Left cardiac atrium (tissue), 4 donors: Measurements from ENCODE around the gene FUS. TPM values are rescaled to one million over a fixed set of nuclear protein-coding genes. Genes with fewer than 3 reads are reported as not detected.
"Not testable (repeated sequence)": the region's sequence is repeated elsewhere in the genome, so short reads cannot be mapped to it uniquely, and the experiment has no call there.

Source experiments
- ATAC-seq, 2 donors: fragments of 200-7000 bp; cut with Tn5 transposase; one replicate each; pipeline ENCODE4 v1.9.1; 2020; ENCODE audit warnings: mild to moderate bottlenecking in 2 of 2, moderate library complexity in 2 of 2
- DNase-seq: peaks from one replicate; pipeline ENCODE4 v3.0.0-alpha.2; 2020
- intact Hi-C, 2 donors: fragments of 100-400 bp; cut with DNase I; formaldehyde crosslinking; loops; one replicate each; pipeline versions ENCODE4 v1.14.1 to v1.15.1; 2022 to 2023
- long read RNA-seq: library from polyadenylated mRNA; unstranded; transcript quantifications from one replicate; pipeline ENCODE4 v2.0.0, GENCODE V29; 2021
- total RNA-seq, 2 donors: library from RNA; stranded (reverse); fragmentation: NEBNext Ultra II Directional; extraction: Animal tissue kit (Norgen Biotek cat#: 25700); gene quantifications; one replicate each; pipeline ENCODE4 v1.2.1, GENCODE V29; 2021
- donor health status: DM: no; HTN: yes; CAD: no.
- donor health status: DM: no; HTN: yes; CAD: no; lungs with severe emphysema.
- donor health status: DM: yes; HTN: yes; CAD: no.
- donor health status: Dilated cardiomyopathy.

Gene FUS
- 100 to 1,000 TPM in 1 of 2 donors, 10 to 100 TPM in 1; 99.5 to 192 TPM for total RNA-seq
- long read RNA-seq, full-length matches to known transcripts = 41 of 51 reads
- long read RNA-seq, partial matches to known transcripts = 7 of 51 reads
- long read RNA-seq, other reads (novel, unspliced or antisense) = 3 of 51 reads

- peak; percentile 93 for DNase-seq
- ATAC-seq = peak; percentile 83 to 86
- intact Hi-C loops = loop anchor here in 1 of 2 donors (5.0 kb wide), 1 partner anchor 262 kb away; the partner anchor contains the start of gene ZNF843
Observed at GRCh38 chr16:31179747-31180459, at the start of gene FUS. Gene FUS, plus strand, starts transcription at chr16:31180139. Its CDS starts 76 bp downstream, at chr16:31180215.

GRCh38 chr16:31130336-31130891 is 49.5 kb upstream of the FUS start:
- DNase-seq = no peak
- intact Hi-C loops = no loop called here
- no peak for ATAC-seq

- ATAC-seq = no peak
- intact Hi-C loops = no loop called here
Observed at GRCh38 chr16:31130899-31131298, 49.0 kb upstream of the FUS start.

GRCh38 chr16:31131416-31131815 is 48.5 kb upstream of the FUS start:
- no peak for ATAC-seq

More at GRCh38 chr16:31130899-31131298, 49.0 kb upstream of the FUS start:
- DNase-seq = no peak

GRCh38 chr16:31131841-31132271 is 48.1 kb upstream of the FUS start:
- no peak for ATAC-seq

More at GRCh38 chr16:31131416-31131815, 48.5 kb upstream of the FUS start:
- intact Hi-C loops = no loop called here
- DNase-seq = no peak

GRCh38 chr16:31132303-31132979 is 47.5 kb upstream of the FUS start:
- ATAC-seq = no peak
- intact Hi-C loops = no loop called here
- DNase-seq = no peak

More at GRCh38 chr16:31131841-31132271, 48.1 kb upstream of the FUS start:
- no peak for DNase-seq
- intact Hi-C loops = no loop called here

GRCh38 chr16:31133046-31133501 is 46.9 kb upstream of the FUS start:
- intact Hi-C loops = no loop called here
- DNase-seq (no peak), ATAC-seq (no peak)

GRCh38 chr16:31134091-31134571 is 45.8 kb upstream of the FUS start:
- intact Hi-C loops = no loop called here
- DNase-seq (no peak), ATAC-seq (peak in 1 of 2 donors; percentile 13)

- ATAC-seq (no peak), DNase-seq (no peak)
- intact Hi-C loops = no loop called here
Observed at GRCh38 chr16:31134625-31135534, 45.1 kb upstream of the FUS start.

GRCh38 chr16:31135535-31136286 is 44.2 kb upstream of the FUS start, which contains the start of gene PRSS8:
Gene PRSS8, minus strand, starts transcription at chr16:31135727. Its CDS starts 229 bp downstream, at chr16:31135498.
- ATAC-seq = no peak

GRCh38 chr16:31136287-31136662 is 43.7 kb upstream of the FUS start:
- intact Hi-C loops = no loop called here
- ATAC-seq = no peak

More at GRCh38 chr16:31135535-31136286, 44.2 kb upstream of the FUS start, which contains the start of gene PRSS8:
- DNase-seq = no peak
- intact Hi-C loops = no loop called here

GRCh38 chr16:31136822-31137499 is 43.0 kb upstream of the FUS start:
- DNase-seq, ATAC-seq, intact Hi-C loops: not testable (repeated sequence)

More at GRCh38 chr16:31136287-31136662, 43.7 kb upstream of the FUS start:
- DNase-seq = no peak

- peak; percentile 68 for DNase-seq
- intact Hi-C loops = no loop called here
Observed at GRCh38 chr16:31138621-31139578, 41.0 kb upstream of the FUS start.

GRCh38 chr16:31141071-31141469 is 38.9 kb upstream of the FUS start:
- not testable (repeated sequence) for DNase-seq, ATAC-seq
- intact Hi-C loops = loop anchor here in 1 of 2 donors (5.0 kb wide), 2 partner anchors 34 to 154 kb away; partner anchors contain the start of genes BCKDK and HSD3B7

More at GRCh38 chr16:31138621-31139578, 41.0 kb upstream of the FUS start:
- peak in 1 of 2 donors; percentile 9 for ATAC-seq

GRCh38 chr16:31141489-31142108 is 38.3 kb upstream of the FUS start:
- no peak for DNase-seq

More at GRCh38 chr16:31141489-31142108, 38.3 kb upstream of the FUS start:
- ATAC-seq = peak; percentile 1 to 2
- intact Hi-C loops = loop anchor here in 1 of 2 donors (1.0 to 5.0 kb wide), 3 partner anchors 23 to 154 kb away; partner anchors contain the start of genes BCKDK and HSD3B7
